GM23338 (cell line): ENCODE results near the gene PSMD14. TPM values are rescaled to one million over a fixed set of nuclear protein-coding genes. Genes with fewer than 3 reads are reported as not detected.

Experiments
- ATAC-seq: fragments of 200-7000 bp; cut with Tn5 transposase; 3 replicates; pipeline ENCODE4 v1.9.1; 2020
- DNase-seq: peaks from one replicate; pipeline ENCODE4 v3.0.0-alpha.2; 2015; ENCODE audit warnings: low spot score
- H2AFZ ChIP-seq: fragments of 200-600 bp; sonication (generic); 2 replicates; pipeline ENCODE4 v1.8.0; 2016; ENCODE audit warnings: antibody characterized with exemption, mild to moderate bottlenecking, moderate library complexity
- H3F3A ChIP-seq: fragments of 200-600 bp; sonication (generic); replicated peaks from 2 replicates; pipeline ENCODE4 v1.8.0; 2017; ENCODE audit warnings: antibody characterized with exemption, mixed run types, low read depth
- H3K27ac ChIP-seq: fragments of 200-600 bp; sonication (generic); 2 replicates; pipeline ENCODE4 v1.6.1; 2016; ENCODE audit warnings: low read depth
- H3K27me3 ChIP-seq: fragments of 200-600 bp; sonication (generic); 2 replicates; pipeline ENCODE4 v1.8.0; 2016; ENCODE audit warnings: mild to moderate bottlenecking, mixed run types, moderate library complexity; ENCODE audit not compliant: insufficient read depth
- H3K36me3 ChIP-seq: fragments of 200-600 bp; sonication (generic); 2 replicates; pipeline ENCODE4 v1.8.0; 2016; ENCODE audit warnings: mild to moderate bottlenecking; ENCODE audit not compliant: insufficient read depth
- H3K4me1 ChIP-seq: fragments of 200-600 bp; sonication (generic); 2 replicates; pipeline ENCODE4 v1.8.0; 2016; ENCODE audit warnings: mild to moderate bottlenecking, moderate library complexity; ENCODE audit not compliant: insufficient read depth
- H3K4me2 ChIP-seq: fragments of 200-600 bp; sonication (generic); 2 replicates; pipeline ENCODE4 v1.7.1; 2017; ENCODE audit warnings: mixed run types
- H3K4me3 ChIP-seq: fragments of 200-600 bp; sonication (generic); 2 replicates; pipeline ENCODE4 v1.6.1; 2016; ENCODE audit warnings: mixed run types
- H3K79me2 ChIP-seq: fragments of 200-600 bp; sonication (generic); replicated peaks from 2 replicates; pipeline ENCODE4 v1.8.0; 2017; ENCODE audit warnings: mild to moderate bottlenecking; ENCODE audit not compliant: insufficient read depth
- H3K9me2 ChIP-seq: fragments of 200-600 bp; sonication (generic); 2 replicates; pipeline ENCODE4 v1.8.0; 2017; ENCODE audit not compliant: insufficient read depth
- H4K20me1 ChIP-seq: fragments of 200-600 bp; sonication (generic); replicated peaks from 2 replicates; pipeline ENCODE4 v1.8.0; 2017; ENCODE audit warnings: mild to moderate bottlenecking; ENCODE audit not compliant: insufficient read depth
- H3K27ac Mint-ChIP-seq: 2 replicates; pipeline ENCODE4 v1.8.0; 2020; ENCODE audit warnings: inconsistent platforms, mild to moderate bottlenecking, moderate library complexity, mixed read lengths
- H3K27me3 Mint-ChIP-seq: 3 replicates; pipeline ENCODE4 v1.8.0; 2022; ENCODE audit warnings: low read depth, mild to moderate bottlenecking, moderate library complexity, mixed read lengths, inconsistent platforms; ENCODE audit not compliant: insufficient read depth, poor library complexity
- H3K36me3 Mint-ChIP-seq: 3 replicates; pipeline ENCODE4 v1.8.0; 2021; ENCODE audit warnings: low read depth, mild to moderate bottlenecking, inconsistent platforms, moderate library complexity, mixed read lengths
- H3K4me1 Mint-ChIP-seq: 3 replicates; pipeline ENCODE4 v1.8.0; 2020; ENCODE audit warnings: mild to moderate bottlenecking, inconsistent platforms, mixed read lengths
- H3K4me3 Mint-ChIP-seq: 3 replicates; pipeline ENCODE4 v1.8.0; 2021; ENCODE audit warnings: moderate library complexity, mild to moderate bottlenecking, inconsistent platforms, mixed read lengths
- H3K9me3 Mint-ChIP-seq: 3 replicates; pipeline ENCODE4 v1.8.0; 2020; ENCODE audit warnings: moderate library complexity, mild to moderate bottlenecking, inconsistent platforms, mixed read lengths
- CREB1 ChIP-seq: fragments of 250-450 bp; sonication (Bioruptor Pico); IDR thresholded peaks from 2 replicates; pipeline ENCODE4 v1.5.0; 2020; ENCODE audit warnings: low read depth, mild to moderate bottlenecking, moderate library complexity
- EZH2 ChIP-seq: fragments of 200-600 bp; sonication (generic); IDR thresholded peaks from one replicate; pipeline ENCODE4 v1.8.0; 2017; ENCODE audit warnings: antibody characterized with exemption, mild to moderate bottlenecking, low read depth; ENCODE audit not compliant: unreplicated experiment
- EZH2phosphoT487 ChIP-seq: fragments of 200-600 bp; sonication (generic); IDR thresholded peaks from one replicate; pipeline ENCODE4 v1.8.1; 2018; ENCODE audit warnings: antibody characterized with exemption; ENCODE audit not compliant: unreplicated experiment
- JUNB ChIP-seq: IDR thresholded peaks from one replicate; pipeline ENCODE4 v1.6.1; 2016; ENCODE audit warnings: antibody characterized with exemption; ENCODE audit not compliant: unreplicated experiment
- NANOG ChIP-seq: IDR thresholded peaks from 2 replicates; pipeline ENCODE4 v1.6.1; 2016; ENCODE audit warnings: antibody characterized with exemption, borderline replicate concordance
- ZNF114 ChIP-seq: fragments of 250-450 bp; sonication (Bioruptor Pico); IDR thresholded peaks from 2 replicates; pipeline ENCODE4 v1.5.0; 2020; ENCODE audit warnings: mild to moderate bottlenecking, moderate library complexity
- polyA plus RNA-seq: library from polyadenylated mRNA; unstranded; fragments of >200 nt; fragmentation: Nextera tagmentation; extraction: Ambion mirVana; gene quantifications from 2 replicates; pipeline ENCODE4 v1.2.1, GENCODE V29; 2016
- total RNA-seq: library from RNA; depleted of rRNA; stranded (reverse); fragments of >200 nt; shearing (Covaris generic); gene quantifications from 2 replicates; pipeline ENCODE4 v1.2.3, GENCODE V29; 2014
- TF ChIP-seq, protein P1 (sequence below): IDR thresholded peaks from one replicate; pipeline ENCODE4 v1.6.1; 2018; ENCODE audit warnings: antibody characterized with exemption; ENCODE audit not compliant: unreplicated experiment
- TF ChIP-seq, protein P2 (sequence below), 2 experiments: fragments of 200-600 bp in 1 of 2; sonication (generic) in 1 of 2; conservative IDR thresholded peaks; 2 replicates each; pipeline versions ENCODE4 v1.5.1 to v1.6.1; 2016 to 2017; ENCODE audit warnings: antibody characterized with exemption in 2 of 2, low read depth in 2 of 2, mild to moderate bottlenecking in 2 of 2, moderate library complexity in 1 of 2

The PSMD14 gene
- total and polyA plus RNA-seq, 2 experiments from 2014 or later, result 92.2 to 123 TPM

DNA sequence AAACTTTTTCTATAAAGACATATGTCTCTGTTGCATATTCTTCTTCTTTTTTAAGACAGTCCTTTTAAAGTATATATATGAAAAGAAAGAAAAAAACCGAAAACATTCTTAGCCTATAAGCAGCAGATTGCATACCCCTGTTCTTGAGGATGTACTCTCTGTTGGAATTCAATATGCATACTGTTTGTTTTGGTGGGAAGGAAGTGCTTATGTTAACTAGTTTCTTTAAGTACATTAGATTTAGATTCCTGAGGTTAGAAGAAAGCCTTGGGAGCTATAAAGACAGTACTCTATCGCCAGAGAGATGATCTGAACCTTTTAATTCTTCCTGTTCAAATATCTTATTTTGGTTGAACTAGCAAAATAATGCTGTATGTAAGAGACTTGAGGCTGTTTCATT, 61.1 kb downstream of the PSMD14 start:
- Histone ChIP-seq H3K9me2 (no peaks in the 10 kb centered on the region), H3K36me3 (no peaks in the 10 kb centered on the region), H3K4me1 (peaks cover 76% of the 10 kb centered on the region), H3F3A (no peaks in the 10 kb centered on the region), H3K27me3 (no peaks in the 10 kb centered on the region), H4K20me1 (no peaks in the 10 kb centered on the region), H3K4me3 (peak overlapping the region; percentile 15; the same call in 1 of the 2 replicates), H3K4me2 (peak overlapping the region; percentile 36), H3K79me2 (peaks cover 27% of the 10 kb centered on the region), H3K27ac (no peak overlapping the region), H2AFZ (no peak overlapping the region)
- TF ChIP-seq ZNF114, result no peak
- peak; percentile 42; the same call in 1 of the 2 replicates for TF ChIP-seq NANOG
- no peak for TF ChIP-seq JUNB
- TF ChIP-seq, protein P1, sequence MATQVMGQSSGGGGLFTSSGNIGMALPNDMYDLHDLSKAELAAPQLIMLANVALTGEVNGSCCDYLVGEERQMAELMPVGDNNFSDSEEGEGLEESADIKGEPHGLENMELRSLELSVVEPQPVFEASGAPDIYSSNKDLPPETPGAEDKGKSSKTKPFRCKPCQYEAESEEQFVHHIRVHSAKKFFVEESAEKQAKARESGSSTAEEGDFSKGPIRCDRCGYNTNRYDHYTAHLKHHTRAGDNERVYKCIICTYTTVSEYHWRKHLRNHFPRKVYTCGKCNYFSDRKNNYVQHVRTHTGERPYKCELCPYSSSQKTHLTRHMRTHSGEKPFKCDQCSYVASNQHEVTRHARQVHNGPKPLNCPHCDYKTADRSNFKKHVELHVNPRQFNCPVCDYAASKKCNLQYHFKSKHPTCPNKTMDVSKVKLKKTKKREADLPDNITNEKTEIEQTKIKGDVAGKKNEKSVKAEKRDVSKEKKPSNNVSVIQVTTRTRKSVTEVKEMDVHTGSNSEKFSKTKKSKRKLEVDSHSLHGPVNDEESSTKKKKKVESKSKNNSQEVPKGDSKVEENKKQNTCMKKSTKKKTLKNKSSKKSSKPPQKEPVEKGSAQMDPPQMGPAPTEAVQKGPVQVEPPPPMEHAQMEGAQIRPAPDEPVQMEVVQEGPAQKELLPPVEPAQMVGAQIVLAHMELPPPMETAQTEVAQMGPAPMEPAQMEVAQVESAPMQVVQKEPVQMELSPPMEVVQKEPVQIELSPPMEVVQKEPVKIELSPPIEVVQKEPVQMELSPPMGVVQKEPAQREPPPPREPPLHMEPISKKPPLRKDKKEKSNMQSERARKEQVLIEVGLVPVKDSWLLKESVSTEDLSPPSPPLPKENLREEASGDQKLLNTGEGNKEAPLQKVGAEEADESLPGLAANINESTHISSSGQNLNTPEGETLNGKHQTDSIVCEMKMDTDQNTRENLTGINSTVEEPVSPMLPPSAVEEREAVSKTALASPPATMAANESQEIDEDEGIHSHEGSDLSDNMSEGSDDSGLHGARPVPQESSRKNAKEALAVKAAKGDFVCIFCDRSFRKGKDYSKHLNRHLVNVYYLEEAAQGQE, result no peak
- Mint-ChIP-seq H3K36me3 (peaks cover 9% of the 10 kb centered on the region; the same call in 2 of the 3 replicates), H3K9me3 (no peaks in the 10 kb centered on the region), H3K4me1 (peaks cover 77% of the 10 kb centered on the region), H3K27ac (peak overlapping the region; percentile 56), H3K4me3 (peak overlapping the region; percentile 60), H3K27me3 (no peaks in the 10 kb centered on the region)
- ATAC-seq, result peak; percentile 66
- DNase-seq, result peak; percentile 61

- no peaks in the 10 kb centered on the region for H3K9me3 Mint-ChIP-seq
- peak overlapping the region; percentile 13; the same call in 2 of the 3 replicates for H3K4me3 Mint-ChIP-seq
- H3K4me1 Mint-ChIP-seq, result peaks cover 74% of the 10 kb centered on the region
- H3K27me3 Mint-ChIP-seq, result no peaks in the 10 kb centered on the region
- Histone ChIP-seq H3K36me3 (no peaks in the 10 kb centered on the region), H3F3A (no peaks in the 10 kb centered on the region), H3K4me1 (peaks cover 85% of the 10 kb centered on the region), H3K27ac (no peak overlapping the region; the same call in 1 of the 2 replicates), H2AFZ (no peak overlapping the region), H3K9me2 (no peaks in the 10 kb centered on the region), H3K27me3 (no peaks in the 10 kb centered on the region), H4K20me1 (no peaks in the 10 kb centered on the region), H3K4me2 (peak overlapping the region; percentile 35; the same call in 1 of the 2 replicates), H3K4me3 (no peak overlapping the region), H3K79me2 (peaks cover 11% of the 10 kb centered on the region)
- no peak for DNase-seq
- ATAC-seq, result peak; percentile 49
- TF ChIP-seq EZH2 (no peak), ZNF114 (no peak), EZH2phosphoT487 (no peak), NANOG (no peak), CREB1 (CRISPR knock-in tag) (no peak)
- TF ChIP-seq, protein P2, sequence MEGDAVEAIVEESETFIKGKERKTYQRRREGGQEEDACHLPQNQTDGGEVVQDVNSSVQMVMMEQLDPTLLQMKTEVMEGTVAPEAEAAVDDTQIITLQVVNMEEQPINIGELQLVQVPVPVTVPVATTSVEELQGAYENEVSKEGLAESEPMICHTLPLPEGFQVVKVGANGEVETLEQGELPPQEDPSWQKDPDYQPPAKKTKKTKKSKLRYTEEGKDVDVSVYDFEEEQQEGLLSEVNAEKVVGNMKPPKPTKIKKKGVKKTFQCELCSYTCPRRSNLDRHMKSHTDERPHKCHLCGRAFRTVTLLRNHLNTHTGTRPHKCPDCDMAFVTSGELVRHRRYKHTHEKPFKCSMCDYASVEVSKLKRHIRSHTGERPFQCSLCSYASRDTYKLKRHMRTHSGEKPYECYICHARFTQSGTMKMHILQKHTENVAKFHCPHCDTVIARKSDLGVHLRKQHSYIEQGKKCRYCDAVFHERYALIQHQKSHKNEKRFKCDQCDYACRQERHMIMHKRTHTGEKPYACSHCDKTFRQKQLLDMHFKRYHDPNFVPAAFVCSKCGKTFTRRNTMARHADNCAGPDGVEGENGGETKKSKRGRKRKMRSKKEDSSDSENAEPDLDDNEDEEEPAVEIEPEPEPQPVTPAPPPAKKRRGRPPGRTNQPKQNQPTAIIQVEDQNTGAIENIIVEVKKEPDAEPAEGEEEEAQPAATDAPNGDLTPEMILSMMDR (conservative IDR thresholded peaks at IDR 0.05; ENCODE audit: low read depth in 2 of 2), result no peak
- no peak overlapping the region for H3K27ac Mint-ChIP-seq
- peaks cover 9% of the 10 kb centered on the region; the same call in 2 of the 3 replicates for H3K36me3 Mint-ChIP-seq
Measured at GRCh38 chr2:161370981-161371380, 62.8 kb downstream of the PSMD14 start.
